ENCODE results near the gene TMEM145. TPM values are rescaled to one million over a fixed set of nuclear protein-coding genes. Genes with fewer than 3 reads are reported as not detected.

The TMEM145 gene
- total and polyA plus RNA-seq, 8 donors: 0.37 to 44.3 (median 0.61) TPM; not detected in 3

DNA sequence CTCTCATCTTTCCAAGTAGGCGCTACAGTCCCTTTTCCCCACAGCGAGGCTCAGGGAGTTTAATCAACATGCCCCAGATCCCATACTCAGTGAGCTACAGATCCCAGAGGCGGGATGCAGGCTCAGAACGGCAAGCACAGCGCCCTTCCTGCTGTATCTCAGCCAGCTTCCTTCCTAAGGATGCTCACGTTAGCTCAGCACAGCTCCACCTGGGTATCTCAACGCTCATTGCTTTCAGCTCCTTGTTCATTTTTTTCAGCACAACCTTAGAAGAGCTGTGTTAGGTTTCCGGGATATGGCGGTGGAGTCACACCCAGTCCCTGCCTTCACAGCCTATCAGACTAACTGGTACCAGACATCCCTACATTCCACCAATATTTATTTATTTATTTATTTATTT lies 9.2 kb downstream of the TMEM145 start:
- intact Hi-C loops (cut with DNase I; ENCODE audit: low total_unique reads): loop anchor here (10.0 kb wide), 1 partner anchor 198 kb away; no protein-coding TSS in a partner anchor
- Histone ChIP-seq H3K4me1 (peaks cover 25 to 34% (median 31%) of the 10 kb centered on the region in 4 donors), H3K9me3 (no peaks in the 10 kb centered on the region), H3K36me3 (no peaks in the 10 kb centered on the region), H3K27ac (no peak overlapping the region), H3K4me3 (no peak overlapping the region), H3K27me3 (peaks cover 14 to 35% (median 17%) of the 10 kb centered on the region in 3 donors)
- no peak for TF ChIP-seq EP300 (IDR thresholded peaks at IDR 0.05)
- no peak for TF ChIP-seq POLR2AphosphoS5 (IDR thresholded peaks at IDR 0.05)
- no peak for TF ChIP-seq POLR2A (IDR thresholded peaks at IDR 0.05)
- TF ChIP-seq, protein P1, sequence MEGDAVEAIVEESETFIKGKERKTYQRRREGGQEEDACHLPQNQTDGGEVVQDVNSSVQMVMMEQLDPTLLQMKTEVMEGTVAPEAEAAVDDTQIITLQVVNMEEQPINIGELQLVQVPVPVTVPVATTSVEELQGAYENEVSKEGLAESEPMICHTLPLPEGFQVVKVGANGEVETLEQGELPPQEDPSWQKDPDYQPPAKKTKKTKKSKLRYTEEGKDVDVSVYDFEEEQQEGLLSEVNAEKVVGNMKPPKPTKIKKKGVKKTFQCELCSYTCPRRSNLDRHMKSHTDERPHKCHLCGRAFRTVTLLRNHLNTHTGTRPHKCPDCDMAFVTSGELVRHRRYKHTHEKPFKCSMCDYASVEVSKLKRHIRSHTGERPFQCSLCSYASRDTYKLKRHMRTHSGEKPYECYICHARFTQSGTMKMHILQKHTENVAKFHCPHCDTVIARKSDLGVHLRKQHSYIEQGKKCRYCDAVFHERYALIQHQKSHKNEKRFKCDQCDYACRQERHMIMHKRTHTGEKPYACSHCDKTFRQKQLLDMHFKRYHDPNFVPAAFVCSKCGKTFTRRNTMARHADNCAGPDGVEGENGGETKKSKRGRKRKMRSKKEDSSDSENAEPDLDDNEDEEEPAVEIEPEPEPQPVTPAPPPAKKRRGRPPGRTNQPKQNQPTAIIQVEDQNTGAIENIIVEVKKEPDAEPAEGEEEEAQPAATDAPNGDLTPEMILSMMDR (IDR thresholded peaks at IDR 0.05): no peak
- 62 to 71% (median 70%) methylated on average over 9 of the region's 9 CpGs for WGBS, 5 donors
- DNase-seq: no peak

DNA sequence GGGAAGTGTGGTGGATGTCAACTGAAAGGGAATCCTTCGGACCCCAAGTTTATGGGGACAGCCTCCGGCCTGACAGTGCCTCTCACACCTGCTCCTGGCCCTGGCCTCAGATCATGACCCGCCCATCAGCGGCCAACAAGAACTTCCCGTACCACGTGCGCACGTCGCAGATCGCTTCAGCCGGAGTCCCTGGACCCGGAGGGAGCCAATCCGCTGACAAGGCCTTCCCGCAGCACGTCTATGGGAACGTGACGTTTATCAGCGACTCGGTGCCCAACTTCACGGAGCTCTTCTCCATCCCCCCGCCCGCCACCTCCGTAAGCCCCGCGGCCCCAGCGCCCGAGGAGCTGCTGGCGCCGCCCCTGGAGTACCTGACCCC lies 10.4 kb downstream of the TMEM145 start:
- 15 to 34% (median 21%) methylated on average over 17 to 29 of the region's 29 CpGs for WGBS, 5 donors
- peaks cover 25 to 46% (median 39%) of the 10 kb centered on the region in 4 donors for H3K4me1 ChIP-seq
- H3K4me3 ChIP-seq: peak overlapping the region in 1 of 4 donors; percentile 73
- peaks cover 14 to 35% (median 17%) of the 10 kb centered on the region in 3 donors for H3K27me3 ChIP-seq
- H3K27ac ChIP-seq: no peak overlapping the region
- TF ChIP-seq POLR2AphosphoS5 (IDR thresholded peaks at IDR 0.05): no peak
- TF ChIP-seq EP300 (IDR thresholded peaks at IDR 0.05): no peak
- TF ChIP-seq, protein P1 (IDR thresholded peaks at IDR 0.05): no peak
- no peak for TF ChIP-seq POLR2A (IDR thresholded peaks at IDR 0.05)
- H3K36me3 ChIP-seq: no peaks in the 10 kb centered on the region
- intact Hi-C loops (cut with DNase I; ENCODE audit: low total_unique reads): loop anchor here (10.0 kb wide), 1 partner anchor 199 kb away; no protein-coding TSS in a partner anchor
- no peaks in the 10 kb centered on the region for H3K9me3 ChIP-seq
- peak in 1 of 2 donors; percentile 58 for DNase-seq

DNA sequence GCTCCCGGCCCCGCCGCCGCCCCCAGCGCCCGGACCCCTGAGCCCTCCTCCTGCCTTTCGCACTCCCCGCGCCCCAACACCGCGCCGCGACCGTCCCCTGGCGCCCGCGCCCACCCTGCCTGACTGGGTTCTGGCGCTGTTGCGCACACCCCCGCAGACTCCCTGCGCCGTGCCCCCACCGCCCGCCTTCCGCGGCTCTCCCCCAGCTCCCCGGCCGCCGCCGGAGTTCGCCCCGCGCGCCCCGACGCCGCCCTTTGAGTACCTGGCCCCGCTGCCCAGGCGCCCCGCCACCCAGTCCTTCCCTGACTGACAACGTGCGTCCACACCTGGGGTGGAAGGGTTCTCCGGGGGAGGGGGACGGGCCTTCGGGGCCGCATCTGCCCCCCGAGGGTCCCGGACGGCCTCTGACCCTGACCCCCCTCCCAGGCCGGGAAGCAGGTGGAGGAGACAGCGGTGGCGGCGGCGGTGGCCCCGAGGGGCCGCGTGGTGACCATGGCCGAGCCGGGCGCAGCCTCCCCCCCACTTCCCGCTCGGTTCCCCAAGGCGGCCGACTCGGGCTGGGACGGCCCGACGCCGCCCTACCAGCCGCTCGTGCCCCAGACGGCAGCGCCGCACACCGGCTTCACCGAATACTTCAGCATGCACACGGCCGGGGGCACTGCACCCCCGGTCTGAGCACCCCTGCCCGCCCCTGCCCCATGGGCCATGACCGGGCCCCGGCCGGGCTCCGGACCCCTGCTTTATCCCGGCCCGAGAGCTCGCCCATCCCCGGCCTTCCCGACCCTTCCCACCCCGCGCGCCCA lies 10.9 kb downstream of the TMEM145 start:
- Histone ChIP-seq H3K4me3 (peak overlapping the region; percentile 73 to 97 (median 88)), H3K27me3 (peaks cover 14 to 35% (median 17%) of the 10 kb centered on the region in 3 donors), H3K9me3 (no peaks in the 10 kb centered on the region), H3K27ac (no peak overlapping the region), H3K4me1 (peaks cover 25 to 52% (median 39%) of the 10 kb centered on the region in 4 donors), H3K36me3 (no peaks in the 10 kb centered on the region)
- DNase-seq: peak in 1 of 2 donors; percentile 66
- TF ChIP-seq POLR2A (IDR thresholded peaks at IDR 0.05) (no peak), POLR2AphosphoS5 (IDR thresholded peaks at IDR 0.05) (no peak)
- TF ChIP-seq, protein P1 (IDR thresholded peaks at IDR 0.05): no peak
- 1 to 4% (median 3%) methylated on average over 10 to 92 of the region's 92 CpGs for WGBS, 5 donors
- intact Hi-C loops (cut with DNase I; ENCODE audit: low total_unique reads): loop anchor here (10.0 kb wide), 1 partner anchor 199 kb away; no protein-coding TSS in a partner anchor

DNA sequence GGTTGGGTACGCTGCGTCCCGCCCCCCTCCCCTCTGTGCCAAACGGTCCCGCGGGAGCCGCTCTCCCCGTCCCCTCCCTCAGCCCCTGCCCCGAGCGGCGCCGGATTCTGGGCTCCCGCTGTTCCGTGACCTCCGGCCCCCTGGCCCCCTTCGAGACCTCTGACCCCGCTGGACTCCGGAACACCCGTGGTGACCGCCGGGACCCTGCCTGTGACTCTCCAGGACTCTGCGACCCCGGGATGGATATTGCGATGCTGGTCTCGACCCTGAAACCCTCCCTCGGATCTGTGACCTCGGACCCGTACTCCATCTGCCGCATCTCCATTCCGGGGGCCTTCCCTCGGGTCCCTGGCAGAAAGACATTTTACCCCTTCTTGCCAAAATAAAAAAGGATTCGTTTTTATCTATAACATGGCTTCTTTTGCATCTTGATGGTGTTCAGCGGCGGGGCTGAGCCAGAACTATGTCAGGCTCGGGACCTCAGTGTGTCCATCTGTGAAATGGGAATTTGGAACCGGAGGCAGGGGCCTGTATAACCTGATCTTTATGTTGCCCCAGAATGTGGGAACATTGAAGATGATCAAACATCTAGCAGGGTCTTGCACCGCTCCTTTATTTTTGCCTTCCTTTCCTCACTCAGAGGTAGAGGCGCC lies 11.7 kb downstream of the TMEM145 start:
- intact Hi-C loops (cut with DNase I; ENCODE audit: low total_unique reads): loop anchor here (10.0 kb wide), 1 partner anchor 200 kb away; no protein-coding TSS in a partner anchor
- H3K4me1 ChIP-seq: peaks cover 25 to 53% (median 39%) of the 10 kb centered on the region in 4 donors
- DNase-seq: peak in 1 of 2 donors; percentile 36
- no peaks in the 10 kb centered on the region for H3K9me3 ChIP-seq
- WGBS, 5 donors: 3 to 6% (median 5%) methylated on average over 25 to 38 of the region's 38 CpGs
- peaks cover 14 to 35% (median 17%) of the 10 kb centered on the region in 3 donors for H3K27me3 ChIP-seq
- H3K27ac ChIP-seq: peak overlapping the region in 1 of 5 donors; percentile 85
- H3K4me3 ChIP-seq: peak overlapping the region; percentile 73 to 97 (median 88)
- no peak for TF ChIP-seq EP300 (IDR thresholded peaks at IDR 0.05)
- TF ChIP-seq, protein P1 (IDR thresholded peaks at IDR 0.05): peak in 1 of 7 experiments; percentile 76
- no peaks in the 10 kb centered on the region for H3K36me3 ChIP-seq

All from stomach (tissue), 9 donors.